Sigmoid colon (tissue), 7 donors: ENCODE results near the gene PXDN. TPM values are rescaled to one million over a fixed set of nuclear protein-coding genes. Genes with fewer than 3 reads are reported as not detected.

Source experiments
- DNase-seq: peaks from one replicate; pipeline ENCODE4 v3.0.0-alpha.2; 2019
- H3K27ac ChIP-seq, 4 donors: fragments of 200-600 bp; sonication (generic); one replicate each; pipeline ENCODE4 v1.5.1; 2016 to 2019; ENCODE audit warnings: mild to moderate bottlenecking in 1 of 4
- H3K27me3 ChIP-seq, 3 donors: fragments of 200-600 bp; sonication (generic); one replicate each; pipeline ENCODE4 v1.5.1; 2019; ENCODE audit warnings: mild to moderate bottlenecking in 1 of 3
- H3K36me3 ChIP-seq, 4 donors: fragments of 200-600 bp; sonication (generic); one replicate each; pipeline ENCODE4 v1.5.1; 2016 to 2019
- H3K4me1 ChIP-seq, 4 donors: fragments of 200-600 bp; sonication (generic); one replicate each; pipeline ENCODE4 v1.5.1; 2017 to 2019
- H3K4me3 ChIP-seq, 4 donors: fragments of 200-600 bp; sonication (generic); one replicate each; pipeline ENCODE4 v1.5.1; 2017 to 2019; ENCODE audit warnings: mild to moderate bottlenecking in 2 of 4, moderate library complexity in 1 of 4
- H3K9me3 ChIP-seq, 4 donors: fragments of 200-600 bp in 3 of 4; sonication (generic) in 3 of 4; one replicate each; pipeline versions ENCODE4 v1.5.1 to v1.6.1; 2013 to 2019
- EP300 ChIP-seq, 4 donors: sonication (generic); formaldehyde crosslinking; IDR thresholded peaks; one replicate each; pipeline ENCODE4 v1.6.1; 2017; ENCODE audit warnings: antibody characterized with exemption in 4 of 4
- POLR2A ChIP-seq, 2 donors: fragments of 450-650 bp; IDR thresholded peaks; one replicate each; pipeline ENCODE4 v1.6.1; 2016; ENCODE audit warnings: antibody characterized with exemption in 2 of 2, mild to moderate bottlenecking in 2 of 2, moderate library complexity in 2 of 2
- POLR2AphosphoS5 ChIP-seq, 4 donors: sonication (generic); formaldehyde crosslinking; IDR thresholded peaks; one replicate each; pipeline ENCODE4 v1.6.1; 2017; ENCODE audit warnings: antibody characterized with exemption in 4 of 4
- WGBS, 2 donors: extraction: QIAGEN DNeasy Blood & Tissue Kit; methylation state at CpG; one replicate each; pipeline ENCODE4 v1.1.7; 2013; 5-methylcytosine and 5-hydroxymethylcytosine counted together
- intact Hi-C: fragments of 100-400 bp; cut with DNase I; formaldehyde crosslinking; loops from one replicate; pipeline ENCODE4 v1.15.1; 2023
- polyA plus RNA-seq, 3 donors: library from polyadenylated mRNA; stranded (reverse); fragments of 200-250 nt; gene quantifications; one replicate each; pipeline ENCODE4 v1.2.3, GENCODE V29; 2013
- total RNA-seq, 4 donors: library from RNA; depleted of rRNA; stranded (reverse); fragments of >200 nt; gene quantifications; one replicate each; pipeline ENCODE4 v1.1.0, GENCODE V29; 2016
- TF ChIP-seq, protein P1 (sequence below), 4 experiments: fragments of 450-650 bp in 3 of 4; fragments of 200-600 bp in 1 of 4; IDR thresholded peaks; one replicate each; pipeline ENCODE4 v1.5.1; 2016 to 2019; ENCODE audit warnings: antibody characterized with exemption in 4 of 4, mild to moderate bottlenecking in 3 of 4, moderate library complexity in 2 of 4
- donor health status: healthy with polysubstance abuse.
- donor health status: Bipolar disorder and iron deficiency.
- donor health status: healthy.

Gene PXDN
- total and polyA plus RNA-seq, 7 donors = 1.2 to 126 (median 34.4) TPM

DNA sequence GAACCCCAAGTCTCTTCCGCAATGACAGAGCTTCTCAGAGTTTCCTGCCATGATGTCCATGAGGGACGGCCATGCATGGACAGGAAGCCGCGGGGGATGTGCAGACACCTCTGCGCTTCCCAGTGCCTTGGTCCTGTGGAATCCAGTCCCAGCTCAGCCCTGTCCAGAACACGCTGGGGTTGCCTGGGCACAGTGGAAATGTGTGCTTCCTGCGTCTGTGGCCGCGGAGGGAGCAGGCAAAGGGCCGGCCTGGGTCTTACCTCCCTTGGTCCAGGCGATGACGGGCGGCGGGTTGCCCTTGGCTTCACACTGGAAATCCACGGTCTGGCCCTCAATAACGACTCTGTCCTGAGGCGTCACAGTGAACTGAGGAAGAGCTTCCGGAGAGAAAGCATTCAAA lies 79.6 kb downstream of the PXDN start:
- DNase-seq = peak; percentile 50
- intact Hi-C loops = no loop called here
- Histone ChIP-seq H3K27me3 (no peaks in the 10 kb centered on the region), H3K36me3 (peaks cover 53 to 76% (median 58%) of the 10 kb centered on the region in 4 donors), H3K4me1 (no peaks in the 10 kb centered on the region), H3K27ac (no peak overlapping the region), H3K4me3 (no peak overlapping the region), H3K9me3 (no peaks in the 10 kb centered on the region)
- whole genome bisulfite sequencing, 2 donors = 94 to 95% methylated on average over 18 of the region's 18 CpGs
- TF ChIP-seq, protein P1, sequence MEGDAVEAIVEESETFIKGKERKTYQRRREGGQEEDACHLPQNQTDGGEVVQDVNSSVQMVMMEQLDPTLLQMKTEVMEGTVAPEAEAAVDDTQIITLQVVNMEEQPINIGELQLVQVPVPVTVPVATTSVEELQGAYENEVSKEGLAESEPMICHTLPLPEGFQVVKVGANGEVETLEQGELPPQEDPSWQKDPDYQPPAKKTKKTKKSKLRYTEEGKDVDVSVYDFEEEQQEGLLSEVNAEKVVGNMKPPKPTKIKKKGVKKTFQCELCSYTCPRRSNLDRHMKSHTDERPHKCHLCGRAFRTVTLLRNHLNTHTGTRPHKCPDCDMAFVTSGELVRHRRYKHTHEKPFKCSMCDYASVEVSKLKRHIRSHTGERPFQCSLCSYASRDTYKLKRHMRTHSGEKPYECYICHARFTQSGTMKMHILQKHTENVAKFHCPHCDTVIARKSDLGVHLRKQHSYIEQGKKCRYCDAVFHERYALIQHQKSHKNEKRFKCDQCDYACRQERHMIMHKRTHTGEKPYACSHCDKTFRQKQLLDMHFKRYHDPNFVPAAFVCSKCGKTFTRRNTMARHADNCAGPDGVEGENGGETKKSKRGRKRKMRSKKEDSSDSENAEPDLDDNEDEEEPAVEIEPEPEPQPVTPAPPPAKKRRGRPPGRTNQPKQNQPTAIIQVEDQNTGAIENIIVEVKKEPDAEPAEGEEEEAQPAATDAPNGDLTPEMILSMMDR (IDR thresholded peaks at IDR 0.05) = no peak
- no peak for TF ChIP-seq POLR2AphosphoS5 (IDR thresholded peaks at IDR 0.05)
- no peak for TF ChIP-seq POLR2A (IDR thresholded peaks at IDR 0.05)
- no peak for TF ChIP-seq EP300 (IDR thresholded peaks at IDR 0.05)

DNA sequence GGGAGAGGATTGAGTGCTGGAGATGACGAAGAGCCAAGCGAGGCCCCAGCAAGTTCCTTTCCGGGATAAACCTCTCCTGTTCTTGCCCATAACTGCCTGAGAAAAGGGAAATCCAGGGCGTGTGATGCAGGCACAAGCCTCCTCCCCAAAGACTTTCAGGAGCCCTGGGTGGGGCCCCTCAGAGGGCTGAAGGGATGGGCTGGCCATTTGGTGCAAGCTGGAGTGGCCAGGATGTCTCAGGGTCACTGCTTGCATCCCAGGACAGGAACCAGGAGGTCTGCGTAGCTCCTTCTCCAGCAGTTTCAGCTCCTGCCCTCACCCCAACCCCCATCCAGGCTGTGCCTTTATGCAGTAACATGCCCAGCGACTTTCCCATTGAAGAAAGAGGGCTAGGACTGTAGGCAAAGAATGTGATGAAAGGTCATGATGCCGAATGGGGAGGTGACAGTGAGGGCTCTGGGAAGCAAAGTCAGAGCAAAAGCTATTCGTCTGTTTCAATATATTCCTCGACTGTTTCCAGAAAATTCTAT lies 80.2 kb downstream of the PXDN start:
- H3K9me3 ChIP-seq = no peaks in the 10 kb centered on the region
- 91 to 94% methylated on average over 9 of the region's 9 CpGs for WGBS, 2 donors
- no peak overlapping the region for H3K4me3 ChIP-seq
- H3K27me3 ChIP-seq = no peaks in the 10 kb centered on the region
- peak; percentile 36 for DNase-seq
- TF ChIP-seq POLR2A (IDR thresholded peaks at IDR 0.05) (no peak), EP300 (IDR thresholded peaks at IDR 0.05) (no peak), POLR2AphosphoS5 (IDR thresholded peaks at IDR 0.05) (no peak)
- TF ChIP-seq, protein P1 (IDR thresholded peaks at IDR 0.05) = no peak
- H3K36me3 ChIP-seq = peaks cover 54 to 76% (median 61%) of the 10 kb centered on the region in 4 donors
- H3K27ac ChIP-seq = no peak overlapping the region
- intact Hi-C loops = no loop called here
- no peaks in the 10 kb centered on the region for H3K4me1 ChIP-seq

DNA sequence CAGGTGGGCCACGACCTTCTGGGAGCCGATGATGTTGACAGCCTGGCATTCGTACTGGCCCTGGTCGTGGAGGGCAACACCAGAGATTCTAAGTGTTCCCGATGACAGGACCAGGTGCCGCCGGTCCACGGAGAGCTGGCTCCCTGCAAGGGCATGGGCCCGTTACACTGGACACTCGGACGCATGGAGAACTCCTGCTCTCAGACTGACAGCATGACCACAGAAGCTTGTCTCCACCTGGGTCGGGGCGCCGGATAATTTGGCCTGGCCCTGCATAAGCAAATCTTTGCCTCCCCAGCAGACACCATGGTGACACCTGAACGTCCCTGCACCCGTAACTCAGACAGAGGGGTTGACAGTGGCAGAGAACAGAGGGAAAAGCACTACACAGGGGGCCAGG lies 80.7 kb downstream of the PXDN start:
- Histone ChIP-seq H3K4me1 (no peaks in the 10 kb centered on the region), H3K27ac (no peak overlapping the region), H3K27me3 (no peaks in the 10 kb centered on the region), H3K9me3 (no peaks in the 10 kb centered on the region), H3K36me3 (peaks cover 57 to 78% (median 61%) of the 10 kb centered on the region in 4 donors), H3K4me3 (no peak overlapping the region)
- TF ChIP-seq, protein P1 (IDR thresholded peaks at IDR 0.05) = no peak
- TF ChIP-seq POLR2A (IDR thresholded peaks at IDR 0.05) (no peak), EP300 (IDR thresholded peaks at IDR 0.05) (no peak), POLR2AphosphoS5 (IDR thresholded peaks at IDR 0.05) (no peak)
- intact Hi-C loops = no loop called here
- WGBS, 2 donors = 95% methylated on average over 16 of the region's 16 CpGs
- peak; percentile 61 for DNase-seq

DNA sequence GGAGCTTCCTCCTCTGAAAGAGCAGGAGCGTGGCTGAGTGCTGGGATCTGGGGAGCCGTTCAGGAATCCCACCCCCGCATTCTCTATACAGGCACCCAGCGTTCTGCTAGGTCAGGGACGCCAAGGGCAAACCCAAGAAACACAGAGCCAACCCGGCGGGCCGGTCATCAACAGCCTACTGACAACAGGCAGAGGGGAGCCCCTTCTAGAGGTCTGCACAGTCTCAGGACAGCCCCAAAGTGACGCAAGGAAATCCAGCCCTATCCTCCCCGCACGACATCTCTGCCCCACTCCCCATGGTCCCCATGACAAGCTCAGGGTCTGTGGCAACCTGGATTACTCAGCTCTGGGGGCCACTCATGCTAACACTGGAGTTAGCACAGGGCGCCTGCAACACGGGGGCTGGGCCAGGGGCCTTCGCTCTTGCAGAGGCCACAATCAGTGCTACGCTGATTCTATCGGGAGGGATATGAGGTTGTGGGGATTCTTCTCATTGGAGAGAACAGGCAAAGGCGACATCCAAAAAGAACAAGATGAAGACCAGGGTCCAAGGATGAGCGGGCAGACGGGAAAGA lies 81.6 kb downstream of the PXDN start:
- H3K27me3 ChIP-seq = no peaks in the 10 kb centered on the region
- no peaks in the 10 kb centered on the region for H3K4me1 ChIP-seq
- peak; percentile 59 for DNase-seq
- WGBS, 2 donors = 94 to 95% methylated on average over 19 of the region's 19 CpGs
- intact Hi-C loops = no loop called here
- H3K36me3 ChIP-seq = peaks cover 57 to 84% (median 63%) of the 10 kb centered on the region in 4 donors
- H3K4me3 ChIP-seq = no peak overlapping the region
- no peak overlapping the region for H3K27ac ChIP-seq
- no peaks in the 10 kb centered on the region for H3K9me3 ChIP-seq
- TF ChIP-seq POLR2AphosphoS5 (IDR thresholded peaks at IDR 0.05) (no peak), POLR2A (IDR thresholded peaks at IDR 0.05) (no peak), EP300 (IDR thresholded peaks at IDR 0.05) (no peak)
- TF ChIP-seq, protein P1 (IDR thresholded peaks at IDR 0.05) = no peak
